Activated T-helper 1 cell treated with anti-CD3 and anti-CD28 coated beads, Interleukin-2, amount 50 U/mL, for 16 hours (primary cell): ENCODE measurements around the gene VMO1.
"Not testable (repeated sequence)": the region's sequence is repeated elsewhere in the genome, so short reads cannot be mapped to it uniquely, and the experiment has no call there.

Source experiments
- DNase-seq, 2 donors: peaks; one replicate each; pipeline ENCODE4 v3.0.0-alpha.2; 2020; ENCODE audit warnings: low read depth in 1 of 2, low spot score in 1 of 2

The VMO1 gene

GRCh38 chr17:4786106-4786511, at the start of gene VMO1:
VMO1 (minus strand) TSS chr17:4786364; CDS start chr17:4786352, 12 bp downstream.
- no peak for DNase-seq

DNA sequence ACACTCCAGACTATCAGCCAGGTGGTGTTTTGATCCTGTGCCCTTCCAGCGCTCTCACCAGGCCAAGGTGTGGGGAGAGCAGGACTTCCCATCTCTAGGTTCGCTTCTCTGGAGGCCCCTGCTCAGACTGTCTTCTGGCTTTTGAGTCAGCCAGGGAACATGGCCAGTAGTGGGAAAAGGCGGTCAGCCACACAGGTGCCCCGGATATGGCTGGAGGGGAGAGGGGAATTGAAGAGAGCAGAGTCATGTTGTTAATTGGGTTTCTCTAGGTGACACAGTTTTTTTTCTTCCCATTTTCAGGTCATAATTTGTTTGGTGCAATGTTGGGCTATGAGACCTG, 48.5 kb upstream of the VMO1 start:
- no peak for DNase-seq

GRCh38 chr17:4833941-4834680, 47.9 kb upstream of the VMO1 start:
- no peak for DNase-seq

GRCh38 chr17:4833178-4833940, 47.2 kb upstream of the VMO1 start, which contains the start of gene MINK1:
MINK1 (plus strand) TSS chr17:4833340; CDS start chr17:4833584, 244 bp downstream.
- peak; percentile 68 to 88 for DNase-seq

DNA sequence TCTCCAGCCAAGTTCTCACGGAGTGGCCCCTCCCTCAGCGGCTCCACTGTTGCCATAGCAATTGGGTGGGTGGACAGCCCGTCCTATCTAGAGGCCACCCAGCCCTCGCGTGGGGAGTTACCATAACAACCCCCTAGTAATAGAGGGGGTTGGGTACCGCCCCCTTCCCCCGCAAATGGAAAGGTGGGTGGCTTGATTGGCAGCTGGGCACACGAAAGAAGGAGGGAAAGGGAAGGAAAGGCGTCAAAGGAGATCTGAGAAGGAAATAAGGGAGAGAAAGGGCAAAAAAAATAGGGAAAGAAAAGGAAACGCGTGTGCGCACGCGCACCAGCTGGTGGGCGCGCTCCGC, 46.6 kb upstream of the VMO1 start:
- not testable (repeated sequence) for DNase-seq

DNA sequence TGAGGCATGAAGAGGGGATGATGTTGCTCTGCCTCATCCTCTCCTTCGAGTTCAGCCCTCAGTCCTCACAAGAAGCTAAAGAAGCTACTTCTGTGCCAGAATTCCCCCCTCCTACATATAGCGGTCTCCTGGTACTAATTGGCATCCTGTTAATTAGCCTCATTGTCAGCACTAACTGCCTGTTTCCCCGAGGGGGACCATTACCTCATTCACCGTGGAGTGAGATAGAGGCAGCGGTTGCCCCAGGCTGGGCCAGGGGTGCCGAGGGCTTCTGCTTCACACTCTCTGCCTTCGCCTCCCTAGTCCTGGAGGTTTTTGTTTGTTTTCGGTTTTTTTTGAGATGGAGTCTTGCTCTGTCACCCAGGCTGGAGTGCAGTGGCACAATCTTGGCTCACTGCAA, 41.2 kb upstream of the VMO1 start:
- no peak for DNase-seq

- DNase-seq, result no peak
Observed at GRCh38 chr17:4823373-4824089, 37.4 kb upstream of the VMO1 start.

DNA sequence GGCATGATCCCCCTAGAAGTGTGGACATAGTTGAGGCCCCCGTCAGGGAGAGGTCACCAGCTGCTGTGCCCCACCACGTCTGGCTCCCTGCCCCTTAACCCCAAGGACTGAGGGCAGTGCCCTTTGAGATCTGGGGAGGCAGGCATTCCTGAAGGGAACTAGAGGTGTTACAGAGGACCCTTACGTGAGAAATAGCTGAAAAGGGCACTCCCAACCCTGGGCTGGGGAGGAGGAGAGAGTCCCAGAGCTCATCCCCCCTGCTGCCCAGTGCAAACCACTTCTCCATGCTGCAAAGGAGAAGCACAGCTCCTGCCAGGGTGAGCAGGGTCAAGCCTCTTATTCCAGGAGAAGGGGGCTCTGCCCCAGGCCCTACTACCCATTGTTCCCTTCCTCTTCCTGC, 36.7 kb upstream of the VMO1 start:
- DNase-seq, result no peak

- DNase-seq, result no peak
Observed at GRCh38 chr17:4818276-4818675, 32.1 kb upstream of the VMO1 start.

GRCh38 chr17:4816826-4817225, 30.7 kb upstream of the VMO1 start:
- DNase-seq, result no peak

GRCh38 chr17:4815043-4815675, 29.0 kb upstream of the VMO1 start:
- DNase-seq, result no peak

DNA sequence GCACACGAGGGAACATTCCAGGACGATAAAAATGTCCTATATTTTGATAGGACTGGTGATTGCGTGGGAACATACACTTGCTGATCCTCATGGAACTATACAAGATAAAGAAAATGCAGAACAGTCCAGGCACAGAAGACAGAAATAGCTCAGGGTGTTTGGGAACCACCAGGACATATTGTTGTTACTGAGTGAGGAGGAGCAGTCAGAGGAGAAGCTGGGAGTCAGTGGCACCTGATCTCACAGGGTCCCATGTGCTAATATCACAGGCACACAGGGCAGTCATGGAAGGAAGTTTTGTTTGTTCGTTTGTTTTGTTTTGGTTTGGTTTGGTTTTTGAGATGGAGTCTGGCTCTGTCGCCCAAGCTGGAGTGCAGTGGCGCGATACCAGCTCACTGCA, 26.5 kb upstream of the VMO1 start:
- DNase-seq, result no peak

DNA sequence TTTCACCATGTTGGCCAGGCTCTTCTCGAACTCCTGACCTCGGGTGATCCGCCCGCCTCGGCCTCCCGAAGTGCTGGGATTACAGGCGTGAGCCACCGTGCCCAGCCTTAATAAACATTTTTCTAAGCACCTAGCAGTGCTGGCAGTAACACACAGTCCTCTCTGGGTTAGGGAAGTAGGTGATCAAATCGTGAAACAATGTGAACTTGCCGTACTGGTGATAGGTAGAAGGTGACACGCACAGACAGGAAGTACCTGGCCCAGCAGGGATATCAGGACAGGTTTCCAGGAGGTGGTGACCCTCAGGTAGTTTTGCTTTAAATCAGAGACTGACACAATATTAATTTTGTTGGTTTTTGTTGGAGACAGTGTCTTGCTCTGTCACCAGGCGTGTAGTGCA, 25.3 kb upstream of the VMO1 start:
- DNase-seq, result no peak

DNA sequence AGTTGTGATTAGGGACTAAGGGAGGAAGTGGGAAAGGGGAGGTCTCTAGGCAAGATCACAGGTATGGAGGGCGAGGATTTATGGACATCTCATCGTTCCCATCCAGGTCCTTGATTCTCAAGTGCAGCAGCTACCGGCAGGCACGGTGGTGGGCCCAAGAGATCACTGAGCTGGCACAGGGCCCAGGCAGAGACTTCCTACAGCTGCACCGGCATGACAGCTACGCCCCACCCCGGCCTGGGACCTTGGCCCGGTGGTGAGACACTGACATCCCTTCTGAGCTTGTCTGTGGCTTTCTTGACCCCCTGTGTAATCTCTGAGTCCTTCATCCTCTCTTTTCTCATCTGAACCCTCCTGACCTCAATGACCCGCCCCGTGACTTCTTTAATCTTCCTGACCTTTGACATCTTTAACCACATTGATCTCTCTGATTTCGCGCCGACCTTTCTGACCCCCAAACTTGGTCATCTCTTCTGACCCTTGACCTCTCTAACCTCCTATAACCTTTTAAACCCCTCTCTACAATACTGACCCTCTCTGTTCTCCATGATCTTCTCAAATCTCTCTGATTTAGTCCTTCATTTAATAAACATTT, 24.6 kb upstream of the VMO1 start:
- DNase-seq, result no peak

GRCh38 chr17:4808378-4808767, 22.2 kb upstream of the VMO1 start:
- DNase-seq, result no peak

- no peak for DNase-seq
Observed at GRCh38 chr17:4807605-4808377, 21.6 kb upstream of the VMO1 start.

DNA sequence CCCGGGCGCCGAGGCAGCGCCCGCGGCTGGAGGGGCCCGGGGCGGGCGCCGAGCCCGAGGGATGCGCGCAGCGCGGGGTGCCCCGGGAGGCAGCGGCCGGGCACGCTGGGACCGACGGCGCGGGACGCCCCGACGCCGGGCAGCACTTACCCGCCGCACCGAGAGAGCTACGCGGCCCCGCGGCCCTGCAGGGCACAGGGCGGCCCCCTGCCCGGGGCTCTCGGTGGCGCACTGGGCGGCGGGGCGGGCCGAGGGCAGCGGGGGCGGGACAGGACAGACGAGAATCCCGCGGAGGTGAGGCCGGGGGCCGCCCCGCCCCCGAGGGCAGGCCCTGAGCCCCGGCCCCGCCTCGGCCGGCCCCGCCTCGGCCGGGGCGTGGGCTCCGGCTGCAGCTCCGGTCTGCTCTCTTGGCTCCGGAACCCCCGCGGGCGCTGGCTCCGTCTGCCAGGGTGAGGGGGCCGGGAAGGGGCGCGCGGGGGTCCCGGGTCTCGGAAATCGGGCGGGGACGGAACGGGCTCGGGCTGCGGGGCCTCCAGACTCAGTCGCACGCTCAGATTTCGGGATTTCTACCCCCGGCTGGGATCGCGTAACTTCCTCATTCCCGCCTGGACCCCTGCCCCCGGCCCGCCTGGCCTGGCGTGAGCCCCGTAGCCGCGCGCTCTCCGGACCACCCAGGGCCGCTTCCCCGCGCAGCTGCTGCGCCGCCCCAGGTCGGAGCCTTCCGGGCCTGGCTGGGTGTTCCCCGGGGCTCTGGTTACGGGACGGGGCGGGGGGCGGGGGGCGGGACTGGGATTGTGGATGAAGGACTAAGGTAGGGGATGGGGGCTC, 20.8 kb upstream of the VMO1 start, which contains the start of gene PLD2:
Gene PLD2, plus strand, starts transcription at position 376 of the 828 bp plus-strand sequence. CDS start 621 bp downstream, outside the sequence.
- DNase-seq, result peak; percentile 66 to 77

- DNase-seq, result no peak
Observed at GRCh38 chr17:4806456-4806776, 20.3 kb upstream of the VMO1 start.

DNA sequence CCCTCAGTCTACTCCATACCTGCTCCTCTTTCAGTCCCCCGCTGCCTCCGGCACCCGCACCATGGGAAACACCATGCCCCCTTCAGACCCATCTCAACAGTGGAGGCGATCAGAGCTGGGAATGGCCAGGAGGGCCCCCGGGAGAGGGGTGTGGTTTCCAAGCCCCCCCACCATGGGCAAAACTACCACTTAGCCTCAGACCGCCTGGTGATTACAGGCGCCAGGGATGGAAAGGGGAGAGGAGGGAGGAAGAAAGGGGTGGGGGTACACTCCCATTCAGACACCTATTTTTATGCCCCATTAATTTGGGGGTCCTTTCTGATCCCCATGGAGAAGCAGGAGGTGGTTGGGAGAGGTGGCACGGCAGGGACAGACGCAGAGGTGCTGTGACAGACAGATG, 16.1 kb upstream of the VMO1 start, which contains the start of gene C17orf114:
Gene C17orf114, minus strand, starts transcription at position 101 of the 400 bp plus-strand sequence.
- no peak for DNase-seq
